ENCODE results near the gene ATP8A1. TPM values are rescaled to one million over a fixed set of nuclear protein-coding genes. Genes with fewer than 3 reads are reported as not detected.
"Not testable (repeated sequence)": the region's sequence is repeated elsewhere in the genome, so short reads cannot be mapped to it uniquely, and the experiment has no call there.

The ATP8A1 gene
- total RNA-seq, 2 experiments from 2014 or later = 55.3 to 56.3 TPM

GRCh38 chr4:42473071-42473684 lies 183.7 kb downstream of the ATP8A1 start:
- no peak overlapping the region for H3K27ac Mint-ChIP-seq
- POLR2A ChIA-PET = no interaction called here
- no peaks in the 10 kb centered on the region for H3K9me3 Mint-ChIP-seq

DNA sequence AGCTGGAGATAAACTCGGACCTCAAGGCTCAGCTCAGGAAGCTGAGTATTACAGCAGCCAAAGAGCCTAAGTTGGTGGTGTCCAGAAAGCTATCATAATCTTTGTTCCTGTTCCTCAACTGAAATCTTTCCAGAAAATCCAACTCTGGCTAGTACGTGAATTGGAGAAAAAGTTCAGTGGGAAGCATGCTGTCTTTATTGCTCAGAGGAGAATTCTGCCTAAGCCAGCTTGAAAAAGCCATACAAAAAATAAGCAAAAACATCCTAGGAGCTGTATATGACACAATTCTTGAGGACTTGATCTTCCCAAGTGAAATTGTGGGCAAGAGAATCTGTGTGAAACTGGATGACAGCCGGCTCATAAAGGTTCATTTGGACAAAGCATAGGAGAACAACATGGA lies 185.0 kb downstream of the ATP8A1 start:
- no peak overlapping the region for H3K4me3 Mint-ChIP-seq
- no peaks in the 10 kb centered on the region for H3K9me3 Mint-ChIP-seq
- peaks cover 2% of the 10 kb centered on the region for H3K4me1 Mint-ChIP-seq
- no peak for DNase-seq
- POLR2A ChIA-PET = no interaction called here
- ATAC-seq (ENCODE audit: low read depth) = no peak
- peaks cover 16% of the 10 kb centered on the region for H3K36me3 Mint-ChIP-seq
- H3K27ac Mint-ChIP-seq = no peak overlapping the region
- H3K27me3 Mint-ChIP-seq = no peaks in the 10 kb centered on the region

More at GRCh38 chr4:42473071-42473684, 183.7 kb downstream of the ATP8A1 start:
- Mint-ChIP-seq H3K4me1 (peaks cover 2% of the 10 kb centered on the region), H3K27me3 (no peaks in the 10 kb centered on the region), H3K36me3 (peaks cover 13% of the 10 kb centered on the region), H3K4me3 (no peak overlapping the region)
- DNase-seq = no peak
- no peak for ATAC-seq (ENCODE audit: low read depth)

GRCh38 chr4:42470023-42470422 lies 186.9 kb downstream of the ATP8A1 start:
- Mint-ChIP-seq H3K36me3 (peaks cover 16% of the 10 kb centered on the region), H3K4me1 (peaks cover 2% of the 10 kb centered on the region), H3K27me3 (no peaks in the 10 kb centered on the region), H3K9me3 (no peaks in the 10 kb centered on the region), H3K4me3 (no peak overlapping the region), H3K27ac (no peak overlapping the region)
- POLR2A ChIA-PET = no interaction called here
- ATAC-seq (ENCODE audit: low read depth) = no peak
- DNase-seq = no peak

DNA sequence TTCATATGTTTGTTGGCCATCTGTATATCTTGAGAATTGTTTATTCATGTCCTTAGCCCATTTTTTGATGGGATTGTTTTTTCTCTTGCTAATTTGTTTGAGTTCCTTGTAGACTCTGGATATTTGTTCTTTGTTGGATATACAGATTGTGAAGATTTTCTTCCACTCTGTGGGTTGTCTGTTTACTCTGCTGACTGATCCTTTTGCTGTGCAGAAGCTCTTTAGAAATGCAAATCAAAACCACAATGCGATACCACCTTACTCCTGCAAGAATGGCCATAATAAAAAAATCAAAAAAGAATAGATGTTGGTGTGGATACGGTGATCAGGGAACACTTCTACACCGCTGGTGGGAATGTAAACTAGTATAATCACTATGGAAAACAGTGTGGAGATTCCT lies 189.1 kb downstream of the ATP8A1 start:
- POLR2A ChIA-PET, H3K27ac Mint-ChIP-seq: not testable (repeated sequence)

DNA sequence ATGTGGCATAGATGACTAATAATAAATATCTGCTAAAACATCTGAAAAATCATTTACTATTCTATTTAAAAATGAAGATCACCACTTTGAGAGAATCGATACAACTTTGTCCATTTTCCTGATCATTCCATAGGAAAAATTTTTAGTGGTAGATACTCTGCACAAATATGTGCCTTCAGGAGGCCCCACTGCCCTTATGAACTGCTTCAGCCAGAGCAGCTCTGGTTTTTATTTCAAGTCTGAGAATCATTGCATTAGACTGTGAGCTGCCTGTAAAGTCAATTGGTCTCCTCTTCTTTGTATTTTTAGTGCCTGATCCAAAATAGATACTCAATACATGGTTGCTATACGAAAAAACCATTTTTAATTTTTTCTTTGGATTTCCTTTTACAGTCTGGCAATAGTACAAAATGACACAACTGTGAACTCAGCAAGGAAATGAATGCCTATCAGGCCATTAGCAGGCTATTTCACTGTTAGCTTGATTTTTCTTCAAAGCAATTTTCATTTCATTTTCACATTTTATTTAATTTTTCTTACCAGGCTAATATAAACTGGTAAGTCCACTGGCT lies 190.5 kb downstream of the ATP8A1 start:
- no peak for ATAC-seq (ENCODE audit: low read depth)

More for the DNA sequence above, 189.1 kb downstream of the ATP8A1 start:
- not testable (repeated sequence) for H3K27me3 Mint-ChIP-seq; H3K4me1 Mint-ChIP-seq; DNase-seq; H3K4me3 Mint-ChIP-seq; H3K9me3 Mint-ChIP-seq; ATAC-seq (ENCODE audit: low read depth)
- peaks cover 21% of the 10 kb centered on the region for H3K36me3 Mint-ChIP-seq

DNA sequence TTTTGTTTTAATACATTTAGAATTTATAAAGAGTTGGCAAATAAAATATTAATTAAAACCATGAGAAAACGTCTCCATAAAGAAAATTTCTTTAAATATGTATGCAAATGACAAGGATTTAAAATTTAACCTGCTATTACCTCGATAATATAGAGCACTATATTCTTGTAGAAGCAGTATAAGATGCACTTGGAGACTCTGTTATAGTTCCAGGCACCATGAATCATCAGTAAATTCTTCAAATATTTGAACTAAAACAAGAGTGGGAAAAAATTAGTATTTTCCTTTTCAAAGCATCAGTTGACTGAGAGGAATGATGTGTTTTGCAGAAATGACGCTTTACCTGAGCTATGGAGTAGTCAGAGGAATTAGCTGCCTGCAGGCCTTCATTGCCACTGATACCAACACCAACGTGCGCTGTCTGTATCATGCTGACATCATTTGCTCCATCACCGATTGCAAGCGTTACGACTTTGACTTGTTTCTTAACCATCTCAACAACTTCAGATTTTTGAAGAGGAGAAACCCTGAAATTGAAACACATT lies 192.3 kb downstream of the ATP8A1 start:
- no peaks in the 10 kb centered on the region for H3K9me3 Mint-ChIP-seq
- ATAC-seq (ENCODE audit: low read depth) (no peak), DNase-seq (no peak)
- H3K27ac Mint-ChIP-seq = no peak overlapping the region
- H3K4me1 Mint-ChIP-seq = no peaks in the 10 kb centered on the region
- peaks cover 35% of the 10 kb centered on the region for H3K36me3 Mint-ChIP-seq
- POLR2A ChIA-PET = interaction anchor here (0.7 kb wide), 1 partner anchor 127 kb away, joined by 3 read pairs; no protein-coding TSS in a partner anchor
- no peak overlapping the region for H3K4me3 Mint-ChIP-seq
- H3K27me3 Mint-ChIP-seq = no peaks in the 10 kb centered on the region

More for the DNA sequence above, 190.5 kb downstream of the ATP8A1 start:
- H3K4me3 Mint-ChIP-seq = no peak overlapping the region
- POLR2A ChIA-PET = no interaction called here
- peaks cover 29% of the 10 kb centered on the region for H3K36me3 Mint-ChIP-seq
- no peaks in the 10 kb centered on the region for H3K9me3 Mint-ChIP-seq
- H3K27me3 Mint-ChIP-seq = no peaks in the 10 kb centered on the region
- H3K27ac Mint-ChIP-seq = no peak overlapping the region
- H3K4me1 Mint-ChIP-seq = no peaks in the 10 kb centered on the region
- no peak for DNase-seq

DNA sequence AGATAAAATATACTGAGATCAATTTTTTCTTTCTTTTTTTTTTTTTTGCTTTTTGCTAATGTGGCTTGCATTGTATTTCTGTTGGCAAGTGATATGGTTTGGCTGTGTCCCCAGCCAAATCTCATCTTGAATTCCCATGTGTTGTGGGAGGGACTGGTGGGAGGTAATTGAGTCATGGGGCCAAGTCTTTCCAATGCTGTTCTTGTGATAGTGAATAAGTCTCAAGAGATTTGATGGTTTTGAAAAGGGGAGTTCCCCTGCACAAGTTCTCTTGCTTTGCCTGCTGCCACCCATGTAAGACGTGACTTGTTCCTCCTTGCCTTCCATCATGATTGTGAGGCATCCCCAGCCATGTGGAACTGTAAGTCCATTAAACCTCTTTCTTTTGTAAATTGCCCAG lies 195.7 kb downstream of the ATP8A1 start:
- H3K27ac Mint-ChIP-seq; POLR2A ChIA-PET; H3K9me3 Mint-ChIP-seq; H3K4me1 Mint-ChIP-seq; H3K4me3 Mint-ChIP-seq; ATAC-seq (ENCODE audit: low read depth); H3K27me3 Mint-ChIP-seq; DNase-seq: not testable (repeated sequence)
- peaks cover 28% of the 10 kb centered on the region for H3K36me3 Mint-ChIP-seq

DNA sequence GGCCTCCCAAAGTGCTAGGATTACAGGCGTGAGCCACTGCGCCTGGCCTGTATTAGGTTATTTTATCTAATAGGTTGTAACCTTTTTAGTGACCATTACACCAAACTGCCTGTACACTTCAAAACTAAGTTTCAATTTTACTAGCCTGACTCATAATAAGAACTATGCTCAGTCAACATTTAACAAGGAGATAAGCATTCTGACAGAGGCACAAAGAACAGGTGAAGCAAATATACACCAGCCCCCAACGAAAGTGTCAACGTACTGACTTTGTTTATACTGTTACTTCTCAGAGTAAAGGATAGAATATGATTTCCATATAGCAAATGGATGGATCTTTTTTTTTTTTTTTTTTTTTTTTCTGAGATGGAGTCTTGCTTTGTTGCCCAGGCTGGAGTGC lies 196.9 kb downstream of the ATP8A1 start:
- ATAC-seq (ENCODE audit: low read depth) (no peak), DNase-seq (no peak)
- H3K4me1 Mint-ChIP-seq = no peaks in the 10 kb centered on the region
- no peak overlapping the region for H3K27ac Mint-ChIP-seq
- no peaks in the 10 kb centered on the region for H3K9me3 Mint-ChIP-seq
- H3K27me3 Mint-ChIP-seq = no peaks in the 10 kb centered on the region
- no peak overlapping the region for H3K4me3 Mint-ChIP-seq
- POLR2A ChIA-PET = no interaction called here
- peaks cover 28% of the 10 kb centered on the region for H3K36me3 Mint-ChIP-seq

DNA sequence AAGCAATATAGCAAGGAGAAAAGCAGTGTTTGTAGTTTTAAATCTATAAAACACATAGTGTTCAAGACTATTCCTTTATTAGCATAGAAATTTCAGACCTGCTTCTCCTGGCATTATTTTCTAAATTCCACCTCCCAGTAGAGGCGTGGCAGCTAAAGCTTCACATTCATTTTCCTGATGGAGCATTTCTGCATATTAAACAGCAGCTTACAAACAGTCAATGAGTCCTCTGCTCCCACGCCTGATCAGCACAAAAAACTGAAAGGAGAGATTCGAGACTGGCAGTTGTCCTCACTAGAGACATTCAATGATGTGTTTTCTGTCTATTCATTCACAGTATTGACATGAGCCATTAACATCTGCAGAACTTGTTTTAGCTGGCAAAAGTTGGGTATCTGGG lies 198.2 kb downstream of the ATP8A1 start:
- no peak for ATAC-seq (ENCODE audit: low read depth)
- Mint-ChIP-seq H3K4me3 (no peak overlapping the region), H3K27me3 (no peaks in the 10 kb centered on the region), H3K9me3 (no peaks in the 10 kb centered on the region), H3K4me1 (no peaks in the 10 kb centered on the region), H3K36me3 (peaks cover 28% of the 10 kb centered on the region), H3K27ac (no peak overlapping the region)
- no peak for DNase-seq
- POLR2A ChIA-PET = no interaction called here

DNA sequence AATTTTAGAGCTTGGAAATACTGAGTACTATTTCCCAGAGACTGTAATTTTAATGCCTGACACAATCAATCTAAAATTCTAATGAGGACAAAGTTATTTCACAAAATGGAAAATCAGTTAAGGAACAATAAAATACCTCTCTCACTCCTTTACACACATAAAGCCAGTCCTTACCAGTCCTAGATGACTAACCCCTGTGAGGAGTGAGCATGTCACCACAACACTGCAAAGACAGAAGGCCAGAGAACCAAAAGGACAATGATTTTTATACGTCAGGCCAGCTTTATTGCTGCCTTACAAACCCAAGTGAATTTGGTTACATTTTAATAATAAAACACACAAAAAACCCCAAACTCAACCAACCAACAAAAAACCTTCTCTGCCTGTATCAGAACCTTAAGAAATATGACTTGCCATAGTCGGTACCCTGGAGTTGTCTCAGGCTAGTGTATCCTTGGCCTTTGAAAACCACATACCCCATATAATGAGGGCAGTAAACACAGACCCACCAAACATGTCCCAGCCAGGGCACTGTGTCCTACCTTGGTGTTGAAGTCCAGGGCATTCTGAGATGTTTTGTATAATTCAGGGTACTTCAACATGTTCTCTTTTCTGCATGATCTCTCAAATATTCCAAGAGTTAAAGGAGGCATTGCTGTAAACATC lies 202.0 kb downstream of the ATP8A1 start:
- no peaks in the 10 kb centered on the region for H3K4me1 Mint-ChIP-seq
- POLR2A ChIA-PET = no interaction called here
- no peaks in the 10 kb centered on the region for H3K27me3 Mint-ChIP-seq
- no peak overlapping the region for H3K4me3 Mint-ChIP-seq
- H3K36me3 Mint-ChIP-seq = peaks cover 14% of the 10 kb centered on the region
- ATAC-seq (ENCODE audit: low read depth) (no peak), DNase-seq (no peak)
- no peak overlapping the region for H3K27ac Mint-ChIP-seq
- H3K9me3 Mint-ChIP-seq = no peaks in the 10 kb centered on the region

GRCh38 chr4:42453612-42454011 lies 203.3 kb downstream of the ATP8A1 start:
- POLR2A ChIA-PET = no interaction called here
- peaks cover 18% of the 10 kb centered on the region for H3K36me3 Mint-ChIP-seq
- no peak overlapping the region for H3K27ac Mint-ChIP-seq
- no peak for ATAC-seq (ENCODE audit: low read depth)
- DNase-seq = no peak
- no peak overlapping the region for H3K4me3 Mint-ChIP-seq
- H3K27me3 Mint-ChIP-seq = no peaks in the 10 kb centered on the region
- H3K4me1 Mint-ChIP-seq = no peaks in the 10 kb centered on the region
- no peaks in the 10 kb centered on the region for H3K9me3 Mint-ChIP-seq

DNA sequence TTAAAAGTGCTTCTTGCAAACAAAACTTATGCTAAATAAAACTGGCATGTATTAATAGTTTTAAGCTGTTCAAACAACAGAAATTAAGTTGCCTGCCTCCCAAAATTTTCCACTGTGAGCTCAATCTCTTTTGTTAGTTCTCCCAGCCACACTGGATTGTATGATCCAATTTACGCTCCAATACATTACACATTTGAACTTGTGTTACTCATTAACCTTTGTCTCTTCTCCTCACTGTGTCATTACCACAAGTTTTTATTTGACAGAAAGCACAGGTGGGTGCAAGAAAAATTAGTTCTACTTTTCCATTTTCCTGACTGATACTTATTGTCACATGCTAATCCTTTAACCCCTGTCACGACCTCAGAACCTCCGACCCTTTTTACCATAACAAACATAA lies 204.1 kb downstream of the ATP8A1 start:
- Mint-ChIP-seq H3K36me3 (peaks cover 18% of the 10 kb centered on the region), H3K4me3 (no peak overlapping the region), H3K27me3 (no peaks in the 10 kb centered on the region), H3K4me1 (no peaks in the 10 kb centered on the region), H3K9me3 (no peaks in the 10 kb centered on the region), H3K27ac (no peak overlapping the region)
- no peak for DNase-seq
- POLR2A ChIA-PET = no interaction called here
- no peak for ATAC-seq (ENCODE audit: low read depth)

DNA sequence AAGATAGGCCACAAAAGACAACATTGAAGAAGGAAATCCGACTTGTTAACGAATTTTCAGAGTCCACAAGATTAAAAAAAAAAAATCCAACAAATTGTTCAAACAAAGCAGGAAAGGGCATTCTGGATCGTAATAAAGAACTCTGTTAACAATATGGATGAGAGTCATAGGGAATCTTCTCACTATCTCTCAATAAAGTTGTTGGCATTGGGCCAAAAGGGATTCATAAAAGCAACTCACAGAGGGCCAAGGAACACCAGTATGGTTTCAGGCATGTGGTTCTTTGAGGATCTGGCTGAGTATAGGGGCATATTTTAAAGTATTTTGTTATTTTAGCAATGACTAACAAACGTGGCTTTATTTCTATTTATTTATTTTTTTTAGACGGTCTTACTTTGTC lies 210.1 kb downstream of the ATP8A1 start:
- no peak for ATAC-seq (ENCODE audit: low read depth)
- no peak for DNase-seq
- H3K36me3 Mint-ChIP-seq = peaks cover 23% of the 10 kb centered on the region

GRCh38 chr4:42445038-42445437 lies 211.9 kb downstream of the ATP8A1 start:
- H3K9me3 Mint-ChIP-seq = no peaks in the 10 kb centered on the region

More for the DNA sequence above, 210.1 kb downstream of the ATP8A1 start:
- Mint-ChIP-seq H3K9me3 (no peaks in the 10 kb centered on the region), H3K27ac (no peak overlapping the region), H3K27me3 (no peaks in the 10 kb centered on the region), H3K4me1 (no peaks in the 10 kb centered on the region), H3K4me3 (no peak overlapping the region)
- POLR2A ChIA-PET = no interaction called here

More at GRCh38 chr4:42445038-42445437, 211.9 kb downstream of the ATP8A1 start:
- Mint-ChIP-seq H3K27me3 (no peaks in the 10 kb centered on the region), H3K4me1 (no peaks in the 10 kb centered on the region), H3K36me3 (peaks cover 13% of the 10 kb centered on the region), H3K4me3 (no peak overlapping the region), H3K27ac (no peak overlapping the region)
- ATAC-seq (ENCODE audit: low read depth) (no peak), DNase-seq (no peak)
- POLR2A ChIA-PET = no interaction called here

Data from activated naive CD8-positive, alpha-beta T cell treated with anti-CD3 and anti-CD28 coated beads, Interleukin-2, amount 10 ng/mL, durations not matched to agents 7 days and 5 days (primary cell).